NCI-H2171 (cell line): ENCODE results near the gene CACNA1E.

ENCODE experiments used
- DNase-seq: peaks from one replicate; lab custom pipeline; 2025; lab: John Stamatoyannopoulos, UW

Gene CACNA1E

GRCh38 chr1:181583598-181583997 is 100.3 kb downstream of the CACNA1E start:
- DNase-seq, result no peak

- no peak for DNase-seq
Observed at GRCh38 chr1:181587870-181588438, 104.6 kb downstream of the CACNA1E start.

- DNase-seq, result no peak
Observed at GRCh38 chr1:181588631-181589030, 105.3 kb downstream of the CACNA1E start.

- DNase-seq, result no peak
Observed at GRCh38 chr1:181592255-181592859, 109.0 kb downstream of the CACNA1E start.

- no peak for DNase-seq
Observed at GRCh38 chr1:181593042-181593441, 109.7 kb downstream of the CACNA1E start.

- DNase-seq, result no peak
Observed at GRCh38 chr1:181594553-181594952, 111.2 kb downstream of the CACNA1E start.

GRCh38 chr1:181595234-181595633 is 111.9 kb downstream of the CACNA1E start:
- no peak for DNase-seq

- DNase-seq, result no peak
Observed at GRCh38 chr1:181601186-181601950, 118.1 kb downstream of the CACNA1E start.

- no peak for DNase-seq
Observed at GRCh38 chr1:181603735-181604410, 120.6 kb downstream of the CACNA1E start.

- no peak for DNase-seq
Observed at GRCh38 chr1:181604482-181605249, 121.3 kb downstream of the CACNA1E start.

- DNase-seq, result no peak
Observed at GRCh38 chr1:181607524-181607923, 124.2 kb downstream of the CACNA1E start.

- no peak for DNase-seq
Observed at GRCh38 chr1:181608386-181608785, 125.1 kb downstream of the CACNA1E start.

GRCh38 chr1:181608948-181609347 is 125.6 kb downstream of the CACNA1E start:
- no peak for DNase-seq

GRCh38 chr1:181612100-181612499 is 128.8 kb downstream of the CACNA1E start:
- no peak for DNase-seq

- no peak for DNase-seq
Observed at GRCh38 chr1:181618559-181618958, 135.2 kb downstream of the CACNA1E start.

- DNase-seq, result no peak
Observed at GRCh38 chr1:181620183-181620582, 136.9 kb downstream of the CACNA1E start.

- DNase-seq, result no peak
Observed at GRCh38 chr1:181623850-181624249, 140.5 kb downstream of the CACNA1E start.

GRCh38 chr1:181626279-181626938 is 143.1 kb downstream of the CACNA1E start:
- no peak for DNase-seq

- no peak for DNase-seq
Observed at GRCh38 chr1:181630398-181630797, 147.1 kb downstream of the CACNA1E start.

GRCh38 chr1:181630838-181631237 is 147.5 kb downstream of the CACNA1E start:
- no peak for DNase-seq

- no peak for DNase-seq
Observed at GRCh38 chr1:181632492-181632891, 149.2 kb downstream of the CACNA1E start.
